Measurements from ENCODE around the gene GATAD1.
"Not testable (repeated sequence)": the region's sequence is repeated elsewhere in the genome, so short reads cannot be mapped to it uniquely, and the experiment has no call there.

DNA sequence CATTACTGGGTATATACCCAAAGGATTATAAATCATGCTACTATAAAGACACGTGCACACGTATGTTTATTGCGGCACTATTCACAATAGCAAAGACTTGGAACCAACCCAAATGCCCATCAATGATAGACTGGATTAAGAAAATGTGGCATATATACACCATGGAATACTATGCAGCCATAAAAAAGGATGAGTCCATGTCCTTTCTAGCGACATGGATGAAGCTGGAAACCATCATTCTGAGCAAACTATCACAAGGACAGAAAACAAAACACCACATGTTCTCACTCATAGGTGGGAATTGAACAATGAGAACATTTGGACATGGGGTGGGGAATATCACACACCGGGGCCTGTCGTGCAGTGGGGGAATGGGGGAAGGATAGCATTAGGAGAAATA, 37.1 kb upstream of the GATAD1 start:
- TF ChIP-seq EZH2 (IDR thresholded peaks at IDR 0.05; ENCODE audit: borderline replicate concordance, low read depth, low read length, severe bottlenecking), result not testable (repeated sequence)
- TF ChIP-seq, protein P1, sequence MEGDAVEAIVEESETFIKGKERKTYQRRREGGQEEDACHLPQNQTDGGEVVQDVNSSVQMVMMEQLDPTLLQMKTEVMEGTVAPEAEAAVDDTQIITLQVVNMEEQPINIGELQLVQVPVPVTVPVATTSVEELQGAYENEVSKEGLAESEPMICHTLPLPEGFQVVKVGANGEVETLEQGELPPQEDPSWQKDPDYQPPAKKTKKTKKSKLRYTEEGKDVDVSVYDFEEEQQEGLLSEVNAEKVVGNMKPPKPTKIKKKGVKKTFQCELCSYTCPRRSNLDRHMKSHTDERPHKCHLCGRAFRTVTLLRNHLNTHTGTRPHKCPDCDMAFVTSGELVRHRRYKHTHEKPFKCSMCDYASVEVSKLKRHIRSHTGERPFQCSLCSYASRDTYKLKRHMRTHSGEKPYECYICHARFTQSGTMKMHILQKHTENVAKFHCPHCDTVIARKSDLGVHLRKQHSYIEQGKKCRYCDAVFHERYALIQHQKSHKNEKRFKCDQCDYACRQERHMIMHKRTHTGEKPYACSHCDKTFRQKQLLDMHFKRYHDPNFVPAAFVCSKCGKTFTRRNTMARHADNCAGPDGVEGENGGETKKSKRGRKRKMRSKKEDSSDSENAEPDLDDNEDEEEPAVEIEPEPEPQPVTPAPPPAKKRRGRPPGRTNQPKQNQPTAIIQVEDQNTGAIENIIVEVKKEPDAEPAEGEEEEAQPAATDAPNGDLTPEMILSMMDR (IDR thresholded peaks at IDR 0.05; ENCODE audit: borderline replicate concordance, extremely low read depth, low read length, poor library complexity, severe bottlenecking), result not testable (repeated sequence)
